Raji (cell line): ENCODE data around the gene IGSF21.

ENCODE experiments used
- POLR2A ChIP-seq: IDR thresholded peaks from 2 replicates; pipeline ENCODE4 v1.6.1; 2011; ENCODE audit warnings: low read depth, low read length, control low read depth; ENCODE audit not compliant: insufficient read depth

Gene IGSF21

GRCh38 chr1:18385239-18385790 lies 277.7 kb downstream of the IGSF21 start:
- no peak for TF ChIP-seq POLR2A

- no peak for TF ChIP-seq POLR2A
Observed at GRCh38 chr1:18386591-18386990, 279.0 kb downstream of the IGSF21 start.

DNA sequence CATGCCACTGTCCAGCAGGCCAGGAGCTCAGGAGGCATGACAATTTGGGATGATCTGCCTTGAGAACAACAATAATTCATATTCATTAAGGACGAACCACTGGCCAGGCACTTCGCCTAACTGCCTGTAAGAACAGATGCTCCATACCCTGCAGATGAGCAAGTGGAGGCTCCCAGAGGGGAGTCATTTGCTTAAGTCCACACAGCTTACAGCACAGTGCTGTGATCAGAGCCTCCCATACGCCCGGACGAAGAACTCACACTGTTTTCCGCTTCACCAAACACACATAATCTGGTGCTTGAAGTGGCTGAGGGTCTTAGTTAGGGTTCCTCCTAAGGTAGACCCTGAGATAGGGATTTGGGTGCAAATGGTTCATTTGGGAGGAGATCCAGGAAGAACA lies 279.7 kb downstream of the IGSF21 start:
- no peak for TF ChIP-seq POLR2A

DNA sequence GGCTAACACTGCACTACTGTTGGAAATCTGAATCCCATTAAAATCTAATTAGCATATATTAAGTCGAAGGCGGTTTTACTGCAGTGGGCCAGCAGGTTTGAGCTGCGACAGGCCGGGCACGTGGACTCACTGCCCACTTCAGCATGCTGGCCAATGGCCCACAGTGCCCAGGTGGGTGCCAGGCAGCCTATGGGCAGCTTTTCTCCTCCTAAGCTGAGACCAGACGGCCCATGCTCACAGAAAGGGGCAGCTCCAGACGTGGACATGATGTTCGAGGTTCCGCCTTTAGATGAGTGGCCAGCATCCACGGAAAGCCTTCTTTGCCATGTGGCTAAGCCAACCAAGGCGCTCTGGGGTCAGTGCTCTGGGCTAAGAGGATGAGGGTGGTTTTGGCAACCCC lies 283.4 kb downstream of the IGSF21 start:
- no peak for TF ChIP-seq POLR2A

- TF ChIP-seq POLR2A, result no peak
Observed at GRCh38 chr1:18394563-18395156, 287.1 kb downstream of the IGSF21 start.

DNA sequence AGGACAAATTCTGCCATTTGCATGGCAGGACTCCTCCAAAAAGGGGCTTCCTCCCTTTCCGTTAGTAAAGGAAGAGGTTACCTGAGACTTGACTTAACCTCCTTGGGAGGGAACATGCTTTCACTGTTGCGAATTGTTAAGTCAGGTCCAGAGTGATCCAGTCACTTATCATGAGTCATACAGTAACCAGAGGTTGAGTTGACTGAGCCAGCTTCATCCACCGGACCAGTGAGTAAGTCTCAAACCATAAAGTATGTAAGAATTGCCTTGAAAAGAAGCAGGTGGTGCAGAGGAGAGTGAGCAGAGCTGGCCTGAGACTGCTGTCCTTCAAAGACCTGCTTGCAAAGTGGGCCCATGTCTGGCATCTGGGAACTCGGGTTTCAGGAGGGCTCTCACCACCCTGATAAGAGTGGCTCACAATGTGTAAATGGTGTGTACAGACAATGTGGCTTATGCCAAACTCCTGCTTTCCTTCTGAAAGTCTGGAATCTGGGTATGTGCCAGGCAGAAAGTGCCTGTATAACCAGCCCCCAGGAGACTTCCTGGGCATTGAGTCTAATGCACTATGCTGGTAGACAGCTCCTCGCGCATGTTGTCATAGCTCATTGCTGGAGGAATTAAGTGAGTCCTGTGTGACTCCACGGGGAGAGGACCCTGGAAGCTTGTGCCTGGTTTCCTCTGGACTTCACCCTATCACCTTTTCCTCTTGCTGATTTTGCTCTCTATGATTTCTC lies 288.8 kb downstream of the IGSF21 start:
- no peak for TF ChIP-seq POLR2A

DNA sequence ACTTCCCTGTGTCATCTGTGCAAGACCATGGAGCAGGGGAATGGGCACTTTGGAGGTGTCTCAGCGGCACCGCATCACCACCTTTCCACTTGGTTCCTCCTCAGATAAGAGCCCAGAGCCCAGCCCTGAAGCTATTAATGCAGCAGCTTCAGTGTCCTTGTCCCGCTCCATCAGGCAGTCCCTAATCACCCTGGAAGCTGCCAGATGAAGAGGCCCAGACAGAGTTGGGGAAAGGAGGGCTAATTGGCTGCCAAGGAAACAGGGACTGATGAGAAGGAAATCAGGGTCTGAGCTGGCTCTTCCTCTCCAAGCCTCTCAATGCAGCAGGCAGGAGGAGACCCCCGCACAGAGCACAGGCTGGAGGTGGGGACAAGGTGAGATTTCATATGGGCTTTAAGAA lies 290.0 kb downstream of the IGSF21 start:
- TF ChIP-seq POLR2A, result no peak

DNA sequence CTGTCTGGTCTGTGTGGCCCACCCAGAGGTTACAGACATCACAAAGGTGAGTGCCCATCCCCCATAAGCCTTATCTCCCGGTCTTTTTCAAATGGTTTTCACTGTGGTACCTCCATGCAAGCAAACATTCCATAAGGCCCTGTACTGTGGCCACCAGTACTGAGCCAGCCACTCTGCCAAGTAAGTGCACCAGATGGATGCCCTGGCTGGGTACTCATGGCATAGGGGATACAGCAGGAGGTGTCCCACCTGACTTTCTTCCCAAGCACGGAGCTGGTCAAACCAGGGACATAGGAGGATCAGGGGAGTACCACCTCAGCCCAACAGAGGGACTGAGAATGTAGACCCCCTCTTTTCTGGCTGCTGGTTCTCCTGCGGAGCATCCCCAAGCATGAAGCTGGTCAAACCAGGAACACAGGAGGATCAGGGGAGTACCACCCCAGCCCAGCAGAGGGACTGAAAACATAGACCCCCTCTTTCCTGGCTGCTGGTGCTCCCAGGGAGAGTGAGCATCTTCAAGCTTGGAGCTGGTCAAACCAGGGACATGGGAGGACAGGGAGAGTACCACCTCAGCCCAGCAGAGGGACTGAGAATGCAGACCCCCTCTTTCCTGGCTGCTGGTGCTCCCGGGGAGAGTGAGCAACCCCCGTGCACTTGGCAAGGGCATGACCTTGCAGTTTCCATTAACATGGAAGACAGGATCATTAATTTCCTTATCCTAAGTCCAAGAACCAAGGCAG lies 291.4 kb downstream of the IGSF21 start:
- no peak for TF ChIP-seq POLR2A

GRCh38 chr1:18400347-18401102 lies 292.9 kb downstream of the IGSF21 start:
- TF ChIP-seq POLR2A, result no peak

DNA sequence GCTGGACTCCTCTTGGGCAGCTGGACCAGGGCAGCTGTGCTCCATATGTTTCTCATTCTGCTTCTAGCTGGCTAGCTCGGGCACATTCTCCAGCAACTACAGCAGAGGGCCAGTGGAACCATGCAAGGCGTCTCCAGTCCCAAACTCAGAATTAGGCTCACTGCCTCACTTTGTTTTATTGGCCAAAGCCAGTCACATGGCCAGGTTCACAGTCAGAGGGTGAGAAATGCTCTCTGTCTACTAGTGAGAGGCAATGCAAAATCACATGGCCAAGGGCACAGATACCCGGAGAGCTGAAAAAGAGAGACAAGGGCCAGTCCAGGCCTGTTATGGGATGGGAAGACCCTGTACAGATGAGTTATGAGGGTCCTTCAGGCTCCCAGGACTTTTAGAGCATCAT lies 294.3 kb downstream of the IGSF21 start:
- no peak for TF ChIP-seq POLR2A

DNA sequence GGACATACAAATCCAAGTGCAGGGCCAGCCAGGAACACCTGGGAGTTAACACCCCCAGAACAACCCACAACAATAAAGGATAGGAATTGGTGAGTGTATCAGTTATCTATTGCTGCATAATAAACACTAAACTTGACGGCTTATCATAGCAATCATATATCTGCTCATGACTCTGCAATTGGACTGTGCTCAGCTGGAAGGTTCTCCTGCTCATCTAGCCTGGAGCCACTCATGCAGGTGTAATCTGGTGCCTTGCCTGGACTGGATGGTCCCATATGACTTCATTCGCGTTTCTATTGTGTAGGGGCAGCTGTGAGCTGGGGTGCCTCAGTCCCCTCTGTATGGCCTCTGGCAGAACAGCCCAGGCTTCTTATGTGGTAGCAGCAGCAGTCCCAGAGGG lies 296.9 kb downstream of the IGSF21 start:
- no peak for TF ChIP-seq POLR2A

DNA sequence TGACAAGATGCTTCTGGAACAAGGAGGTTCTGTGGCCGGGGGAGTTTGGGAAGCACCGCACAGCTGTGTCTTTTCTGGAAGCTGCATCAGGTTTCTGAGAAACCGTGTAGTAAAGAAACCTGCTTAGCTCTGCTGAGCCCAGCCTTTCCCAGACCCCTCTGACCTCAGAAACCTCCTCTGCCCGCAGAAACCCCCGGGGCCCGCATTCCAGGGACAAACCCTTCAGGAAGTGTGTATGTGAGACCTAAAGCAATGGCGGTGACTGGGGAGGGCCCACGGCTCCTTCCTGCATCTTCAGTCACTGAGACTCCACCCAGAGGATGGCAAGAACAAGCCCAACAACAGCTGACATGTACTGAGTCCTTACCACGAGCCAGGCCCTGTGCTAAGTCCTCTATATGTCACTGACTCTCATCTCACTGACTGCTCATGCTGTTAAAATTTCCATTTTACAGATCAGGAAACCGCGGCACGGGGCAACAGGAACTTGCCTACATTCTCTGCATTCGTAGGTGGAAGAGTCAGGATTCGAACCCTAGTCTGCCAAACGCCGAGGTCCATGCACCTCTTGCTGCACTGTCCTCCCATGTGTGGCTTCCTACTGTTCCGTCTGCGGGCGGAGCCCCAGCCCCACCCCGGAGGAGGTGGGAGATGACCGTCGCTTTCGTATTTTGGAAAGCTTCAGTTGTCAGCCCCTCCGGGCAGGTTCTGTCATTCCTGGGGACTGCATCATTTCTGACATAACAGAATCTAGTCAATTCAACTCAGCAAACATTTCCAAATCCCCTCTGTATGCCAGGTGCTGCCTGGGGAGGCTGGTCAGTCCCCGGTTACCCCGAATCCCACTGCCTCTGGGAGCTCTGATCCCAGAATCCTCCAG lies 299.8 kb downstream of the IGSF21 start:
- no peak for TF ChIP-seq POLR2A

DNA sequence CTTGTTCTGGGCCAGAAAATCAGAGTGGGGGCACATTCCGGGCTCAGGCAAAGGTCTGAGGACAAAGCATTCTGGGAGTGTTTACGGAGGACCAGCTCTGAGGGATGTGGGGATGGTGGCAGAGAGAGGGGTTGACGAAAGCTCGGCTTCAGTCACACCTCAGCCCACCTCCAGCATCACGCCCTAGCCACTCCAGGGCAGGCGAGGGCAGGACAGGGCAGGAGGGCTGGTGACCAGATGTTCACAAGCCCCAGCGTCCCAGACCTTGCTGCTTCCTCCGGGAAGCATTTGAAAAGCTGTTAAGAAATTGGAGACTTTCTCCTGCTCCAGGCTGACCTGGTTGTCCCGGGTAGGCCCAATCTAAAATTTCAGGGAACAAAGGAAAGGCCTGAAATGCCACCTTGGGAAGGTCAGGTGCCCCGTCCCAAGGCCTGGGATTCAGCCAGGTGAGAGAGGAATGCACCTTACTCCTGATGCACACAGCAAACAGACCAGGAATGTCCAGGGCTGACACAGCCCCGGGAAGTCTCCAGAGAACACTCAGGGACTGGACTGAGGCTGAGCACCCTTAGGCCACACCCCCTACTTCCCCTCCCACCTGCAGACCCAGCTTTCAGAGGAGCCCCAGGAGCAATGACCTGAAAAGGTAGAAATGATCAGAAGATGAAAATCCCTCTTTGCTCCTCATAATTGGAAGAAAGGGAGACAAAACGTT lies 301.2 kb downstream of the IGSF21 start:
- no peak for TF ChIP-seq POLR2A
